CD4-positive, alpha-beta T cell treated with Interleukin-15 for 1 hour (primary cell): ENCODE results near the gene ADK.

Experiments used
- DNase-seq: peaks from one replicate; pipeline ENCODE4 v3.0.0-alpha.2; 2020

Gene ADK

GRCh38 chr10:74150204-74150989, 624 bp upstream of the ADK start, which contains the start of gene AP3M1:
AP3M1 (minus strand) TSS chr10:74150828; CDS start chr10:74138379, 12,449 bp downstream.
- no peak for DNase-seq

GRCh38 chr10:74151879-74152722, 1.1 kb downstream of the ADK start:
- no peak for DNase-seq

GRCh38 chr10:74153123-74153522, 2.1 kb downstream of the ADK start:
- DNase-seq: no peak

GRCh38 chr10:74153676-74154075, 2.7 kb downstream of the ADK start:
- no peak for DNase-seq

GRCh38 chr10:74156919-74157289, 5.9 kb downstream of the ADK start:
- no peak for DNase-seq

- no peak for DNase-seq
These were observed 9.0 kb downstream of the ADK start for GRCh38 chr10:74160013-74160412.

GRCh38 chr10:74163319-74164068, 12.5 kb downstream of the ADK start:
- no peak for DNase-seq

- no peak for DNase-seq
These were observed 13.9 kb downstream of the ADK start for GRCh38 chr10:74164716-74165529.

- no peak for DNase-seq
These were observed 14.5 kb downstream of the ADK start for GRCh38 chr10:74165530-74165901.

- no peak for DNase-seq
These were observed 16.4 kb downstream of the ADK start for GRCh38 chr10:74167443-74167842.

GRCh38 chr10:74171625-74172024, 20.6 kb downstream of the ADK start:
- DNase-seq: no peak

GRCh38 chr10:74174521-74174920, 23.5 kb downstream of the ADK start:
- DNase-seq: no peak

- no peak for DNase-seq
These were observed 24.7 kb downstream of the ADK start for GRCh38 chr10:74175510-74176379.

GRCh38 chr10:74176380-74177139, 25.5 kb downstream of the ADK start:
- DNase-seq: peak; percentile 96

GRCh38 chr10:74177140-74177677, 26.2 kb downstream of the ADK start:
- peak; percentile 21 for DNase-seq

GRCh38 chr10:74178042-74178791, 27.2 kb downstream of the ADK start:
- no peak for DNase-seq

- DNase-seq: no peak
These were observed 28.2 kb downstream of the ADK start for GRCh38 chr10:74179111-74179710.

- no peak for DNase-seq
These were observed 35.7 kb downstream of the ADK start for GRCh38 chr10:74186678-74187077.

GRCh38 chr10:74187237-74187636, 36.2 kb downstream of the ADK start:
- DNase-seq: no peak
